ENCODE measurements around the gene UCKL1.

DNA sequence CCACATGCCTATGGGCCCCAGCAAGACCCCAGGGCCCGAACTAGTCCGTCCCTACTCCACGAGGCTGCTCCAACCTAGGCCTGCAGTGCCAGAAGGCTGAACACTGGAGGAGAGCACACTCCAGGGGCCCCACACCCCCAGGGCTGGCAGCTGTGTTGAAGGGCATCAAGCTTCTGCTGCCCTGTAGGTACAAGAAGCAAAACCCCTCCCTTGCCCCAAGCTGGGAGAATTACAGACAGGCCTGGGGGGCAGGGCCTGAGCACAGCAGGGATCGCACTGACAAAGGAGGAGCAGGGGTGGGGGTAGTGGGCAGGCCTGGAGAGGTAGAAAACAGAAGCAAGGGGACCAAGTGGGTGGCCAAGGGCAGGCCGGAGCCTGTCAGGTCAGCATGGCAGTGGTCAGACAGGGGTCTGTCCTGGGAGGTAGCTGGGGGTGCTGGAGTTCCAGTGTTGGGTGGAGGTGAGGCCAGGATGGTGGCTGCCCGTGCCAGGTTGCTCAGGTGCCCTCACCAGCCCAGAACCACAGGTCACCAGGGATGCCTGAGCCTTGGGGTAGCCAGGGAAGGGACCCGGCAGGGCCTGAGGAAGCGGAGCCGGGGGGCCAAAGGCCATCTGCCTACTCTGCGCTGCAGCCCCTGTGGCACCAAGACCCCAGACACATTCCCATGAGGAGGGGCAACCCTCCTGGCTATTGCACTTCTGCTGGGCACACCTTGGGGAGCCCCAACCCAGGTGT is 2.9 kb upstream of the UCKL1 start:
- TF ChIP-seq CTCF (IDR thresholded peaks at IDR 0.05; ENCODE audit: insufficient read depth, low read depth, low read length) (no peak), EZH2 (IDR thresholded peaks at IDR 0.05; ENCODE audit: insufficient read depth, low read length) (no peak)

All from astrocyte (in vitro differentiated cells and primary cell).